H1 (cell line): ENCODE measurements around the gene NEGR1. TPM values are rescaled to one million over a fixed set of nuclear protein-coding genes. Genes with fewer than 3 reads are reported as not detected.

ENCODE experiments used
- BCL11A ChIP-seq, 2 experiments: IDR thresholded peaks; one replicate each; pipeline ENCODE4 v1.6.1; 2011; ENCODE audit warnings: low read depth in 2 of 2, low read length in 2 of 2, mild to moderate bottlenecking in 2 of 2
- EZH2 ChIP-seq: fragments of 200-600 bp; sonication (generic); IDR thresholded peaks from 2 replicates; pipeline ENCODE4 v1.7.1; 2012; ENCODE audit warnings: low read depth, mild to moderate bottlenecking, moderate library complexity, low read length, inconsistent platforms; ENCODE audit not compliant: severe bottlenecking
- RAD21 ChIP-seq, 2 experiments: IDR thresholded peaks in 1 of 2; conservative IDR thresholded peaks in 1 of 2; 2 replicates each; pipeline ENCODE4 v1.6.1; 2011; ENCODE audit warnings: low read depth in 2 of 2, low read length in 2 of 2, improper control_type of control experiment in 1 of 2, inconsistent platforms in 1 of 2, mild to moderate bottlenecking in 1 of 2, moderate library complexity in 1 of 2
- SP2 ChIP-seq: IDR thresholded peaks from 2 replicates; pipeline ENCODE4 v1.6.1; 2012; ENCODE audit warnings: mild to moderate bottlenecking, low read length, inconsistent platforms
- polyA plus RNA-seq, 7 experiments: library from polyadenylated mRNA; depleted of rRNA in 3 of 7; stranded (reverse) in 5 of 7; unstranded in 2 of 7; fragments of >200 nt in 5 of 7; fragments of 200-250 nt in 2 of 7; gene quantifications; 1 replicate in 5 of 7; 2 replicates in 1 of 7; 4 replicates in 1 of 7; pipeline versions ENCODE4 v1.2.1 to v1.2.3, GENCODE V29; 2011 to 2013; ENCODE audit warnings: missing spikeins in 2 of 7, mixed read lengths in 2 of 7
- total RNA-seq: library from RNA; stranded (reverse); fragmentation: NEBNext Ultra II Directional; extraction: Animal tissue kit (Norgen Biotek cat#: 25700); gene quantifications from 2 replicates; pipeline ENCODE4 v1.2.1, GENCODE V29; 2021

The NEGR1 gene
- total and polyA plus RNA-seq, 2 of the 8 experiments (the other 6 are each of a cell fraction or from before 2014, with no cell fraction given): 0.71 to 1.3 TPM

- TF ChIP-seq BCL11A (IDR thresholded peaks at IDR 0.05; ENCODE audit: low read depth in 2 of 2, low read length in 2 of 2) (no peak), EZH2 (no peak), RAD21 (IDR thresholded peaks at IDR 0.05 in 1 of 2, conservative IDR thresholded peaks at IDR 0.05 in 1 of 2; ENCODE audit: low read depth in 2 of 2, low read length in 2 of 2) (no peak), SP2 (no peak)
Observed at GRCh38 chr1:71828431-71829012, 453.8 kb downstream of the NEGR1 start (continued).
